GM21515 (cell line): Measurements from ENCODE around the gene DMXL1.
A peak's percentile ranks its signal among the peaks of the same experiment; 100 is the strongest.

Experiments used
- ATAC-seq: cut with Tn5 transposase; IDR thresholded peaks from one replicate; pipeline ENCODE4 v1.9.1; 2021; ENCODE audit not compliant: unreplicated experiment

DMXL1 gene

DNA sequence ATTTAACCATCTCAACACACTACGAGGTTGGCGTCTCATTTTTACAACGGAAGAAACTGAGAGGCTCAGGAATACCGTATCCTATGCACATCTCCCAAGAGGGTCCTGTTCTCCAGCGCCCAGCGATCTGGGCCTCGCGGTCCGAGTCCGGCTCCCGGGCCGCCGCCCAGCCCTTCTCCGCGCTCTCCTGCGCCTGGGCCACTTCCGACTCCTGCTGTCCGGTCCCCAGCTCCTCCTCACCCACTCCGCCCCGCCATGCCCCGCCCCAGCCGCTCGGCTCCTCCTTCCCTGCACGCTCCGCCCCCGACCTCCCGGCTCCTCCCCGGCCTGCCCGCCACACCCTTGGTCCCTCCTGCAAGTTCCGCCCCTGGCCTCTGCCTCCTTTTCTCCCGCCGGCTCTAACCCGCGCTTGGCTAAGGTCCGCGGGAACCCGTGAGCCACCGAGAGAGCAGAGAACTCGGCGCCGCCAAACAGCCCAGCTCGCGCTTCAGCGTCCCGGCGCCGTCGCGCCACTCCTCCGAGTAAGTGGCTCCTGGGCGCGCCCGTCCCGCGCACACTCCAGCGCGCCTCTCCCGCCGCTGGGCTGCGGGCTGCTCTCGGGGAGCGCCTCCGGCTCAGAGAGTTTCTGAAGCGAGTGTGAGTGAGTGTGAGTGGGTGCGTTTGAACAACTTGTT is 197.6 kb downstream of the DMXL1 start:
- peak; percentile 86 for ATAC-seq

- peak; percentile 11 for ATAC-seq
Observed at GRCh38 chr5:119269061-119269944, 198.4 kb downstream of the DMXL1 start.

GRCh38 chr5:119270121-119270565 is 199.3 kb downstream of the DMXL1 start:
- ATAC-seq: no peak

GRCh38 chr5:119270960-119271757 is 200.3 kb downstream of the DMXL1 start:
- ATAC-seq: no peak

DNA sequence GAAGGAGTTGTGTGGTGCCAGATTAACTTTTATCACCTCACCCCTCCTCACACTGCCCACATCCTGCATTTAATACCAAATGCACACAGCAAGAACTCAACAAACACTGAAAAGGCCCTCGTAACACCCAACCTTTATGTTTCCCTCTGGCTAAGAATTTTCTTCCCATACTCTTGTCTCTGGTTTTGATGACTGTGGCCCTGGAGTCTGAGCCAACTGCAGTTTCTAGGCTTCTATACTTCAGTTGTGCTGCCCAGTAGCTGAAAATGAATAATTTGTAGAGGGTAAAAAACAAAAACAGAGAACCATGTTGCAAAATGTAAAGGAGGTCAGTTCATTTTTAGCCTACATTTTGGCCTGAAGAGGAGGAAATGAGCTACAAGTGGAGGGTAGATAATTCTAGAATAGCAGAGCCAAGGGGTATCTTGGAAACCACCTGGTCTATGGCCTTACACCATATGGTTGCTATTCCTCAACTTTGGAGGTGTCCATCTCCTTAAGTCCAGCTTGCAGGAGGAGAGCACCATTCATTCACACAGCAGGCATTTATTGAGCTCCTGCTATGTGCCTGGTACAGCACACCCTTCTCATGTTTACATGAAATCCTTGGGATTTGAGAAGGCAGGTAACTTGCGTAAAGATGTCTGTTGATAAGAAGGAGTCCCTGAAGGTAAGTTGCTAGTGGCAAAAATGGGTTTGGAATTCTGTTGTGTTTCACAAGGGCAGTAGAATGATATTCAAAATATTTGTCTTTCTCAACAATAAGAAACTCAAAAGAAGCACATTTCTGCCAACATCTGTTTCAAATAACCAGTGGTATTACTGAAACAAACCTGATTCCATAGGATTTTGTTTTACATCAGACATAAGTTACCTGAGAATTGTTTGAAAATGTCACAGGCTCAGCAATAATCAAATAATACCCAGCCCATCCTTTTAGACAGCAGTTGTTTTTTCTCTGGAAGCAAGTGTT is 201.2 kb downstream of the DMXL1 start:
- no peak for ATAC-seq

DNA sequence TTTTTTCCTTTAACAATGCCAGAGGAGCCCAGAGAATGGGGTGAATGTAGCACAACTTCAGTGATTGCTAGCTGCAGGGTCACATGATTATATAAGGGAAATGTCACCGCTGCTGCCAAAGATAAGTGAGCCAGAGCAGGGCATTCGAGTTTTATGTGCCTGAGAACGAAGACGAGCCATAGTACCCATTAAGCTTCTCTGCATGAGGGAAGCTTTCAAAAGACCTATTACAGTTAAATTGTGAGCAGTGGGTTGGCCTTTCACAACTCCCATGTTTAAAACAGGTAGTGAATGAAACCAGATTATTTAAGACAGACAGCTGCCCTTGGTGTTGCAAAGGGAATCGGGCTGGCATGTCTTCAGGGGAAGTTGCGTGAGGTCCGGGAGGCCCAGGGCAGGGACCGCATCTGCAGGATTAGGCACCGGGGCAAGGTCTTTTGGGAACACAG is 202.5 kb downstream of the DMXL1 start:
- ATAC-seq: no peak

GRCh38 chr5:119274030-119274766 is 203.3 kb downstream of the DMXL1 start:
- ATAC-seq: no peak

GRCh38 chr5:119274767-119275130 is 203.9 kb downstream of the DMXL1 start:
- peak; percentile 45 for ATAC-seq

DNA sequence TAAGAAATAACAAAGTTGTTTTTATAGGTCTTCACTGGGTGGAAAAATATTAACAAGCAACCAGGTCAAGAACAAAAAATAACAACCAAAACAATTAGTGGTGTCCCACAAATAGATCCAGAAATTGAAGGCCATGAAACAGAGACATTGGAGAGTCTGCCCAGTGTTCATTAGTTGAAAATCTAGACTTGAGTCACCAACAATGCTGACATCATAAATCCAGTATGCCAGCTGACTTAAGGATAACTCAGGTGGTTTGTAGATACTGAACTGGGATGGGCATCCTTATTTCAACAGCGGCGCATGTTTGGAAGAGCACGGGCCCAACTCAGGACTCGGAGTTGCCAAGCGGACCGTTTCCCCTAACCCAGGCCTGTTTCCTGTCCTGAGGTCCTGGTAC is 204.3 kb downstream of the DMXL1 start:
- ATAC-seq: peak; percentile 1

GRCh38 chr5:119275601-119276173 is 204.8 kb downstream of the DMXL1 start:
- peak; percentile 68 for ATAC-seq

- no peak for ATAC-seq
Observed at GRCh38 chr5:119276978-119277377, 206.1 kb downstream of the DMXL1 start.

DNA sequence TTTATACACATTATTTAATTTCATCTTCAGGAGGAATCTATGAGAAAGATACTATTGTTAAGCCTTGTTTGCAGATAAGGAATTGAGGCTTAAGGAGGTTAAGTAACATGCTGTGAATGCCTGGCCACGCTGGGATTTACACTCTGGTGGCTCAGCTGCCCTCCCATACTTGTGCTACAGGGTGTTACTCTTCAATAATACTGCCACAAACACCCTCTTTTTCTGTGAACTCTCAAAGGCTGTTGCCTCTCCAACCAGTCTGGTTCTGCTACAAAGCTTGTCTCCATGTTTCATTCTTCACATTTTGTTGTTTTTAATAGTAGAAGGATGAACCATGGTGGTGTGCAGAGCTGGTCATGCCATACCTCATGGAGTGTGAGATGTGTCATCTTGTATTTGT is 208.2 kb downstream of the DMXL1 start:
- no peak for ATAC-seq

DNA sequence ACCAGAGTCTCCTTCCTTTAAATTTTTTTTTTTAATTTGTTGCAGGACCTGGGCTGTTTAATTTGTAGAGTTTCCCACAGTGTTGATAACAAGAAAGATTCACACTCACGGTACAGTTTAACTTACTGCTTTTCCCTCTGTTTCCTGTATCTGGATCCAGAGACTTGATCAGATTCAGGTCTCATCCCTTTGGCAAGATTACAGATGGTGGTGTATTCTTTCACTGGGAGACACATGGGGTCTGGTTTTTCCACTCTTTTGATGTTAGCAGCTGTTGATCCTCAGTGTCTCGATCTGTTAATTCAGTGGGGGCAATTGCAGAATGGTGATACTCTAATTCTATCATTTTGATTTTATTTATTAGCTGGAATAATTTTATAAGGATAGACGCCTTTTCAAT is 209.5 kb downstream of the DMXL1 start:
- no peak for ATAC-seq

DNA sequence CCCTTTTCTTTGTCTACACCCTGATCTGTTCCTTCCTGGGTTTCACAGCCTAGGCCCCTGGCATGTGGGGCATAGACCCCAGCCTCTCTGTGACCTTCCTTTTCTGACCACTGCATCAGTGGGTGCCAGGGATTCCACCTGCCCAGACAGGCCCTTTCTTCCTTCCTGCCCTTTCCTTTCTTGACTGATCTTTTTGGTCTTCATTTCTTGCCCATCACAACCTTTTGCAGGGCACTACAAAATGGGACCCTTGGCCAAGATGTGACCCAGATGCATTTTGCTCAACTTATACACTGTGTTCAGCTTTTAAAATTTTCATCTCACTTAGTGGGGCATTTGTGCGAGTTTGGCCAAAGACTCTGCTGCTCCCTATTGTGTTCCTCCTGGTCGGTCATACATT is 211.7 kb downstream of the DMXL1 start:
- no peak for ATAC-seq

DNA sequence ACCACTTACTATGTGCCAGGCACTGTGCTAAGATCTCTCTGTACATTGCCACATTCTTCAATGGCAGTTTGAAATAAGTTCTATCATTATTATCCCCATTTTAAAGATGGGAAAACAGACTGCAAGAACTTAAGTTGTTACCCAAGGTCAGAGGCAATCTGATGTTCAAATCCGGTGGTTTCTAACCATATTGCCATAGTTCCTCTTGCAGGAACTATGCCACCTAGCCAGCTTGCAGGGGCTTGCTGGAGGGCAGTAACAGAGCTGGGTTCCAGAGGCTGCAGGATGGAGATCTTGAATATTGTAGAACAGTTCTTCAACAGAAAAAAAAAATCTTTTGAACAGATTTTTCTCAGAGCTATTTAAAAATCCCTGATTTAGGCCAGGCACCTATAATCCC is 213.1 kb downstream of the DMXL1 start:
- ATAC-seq: no peak

DNA sequence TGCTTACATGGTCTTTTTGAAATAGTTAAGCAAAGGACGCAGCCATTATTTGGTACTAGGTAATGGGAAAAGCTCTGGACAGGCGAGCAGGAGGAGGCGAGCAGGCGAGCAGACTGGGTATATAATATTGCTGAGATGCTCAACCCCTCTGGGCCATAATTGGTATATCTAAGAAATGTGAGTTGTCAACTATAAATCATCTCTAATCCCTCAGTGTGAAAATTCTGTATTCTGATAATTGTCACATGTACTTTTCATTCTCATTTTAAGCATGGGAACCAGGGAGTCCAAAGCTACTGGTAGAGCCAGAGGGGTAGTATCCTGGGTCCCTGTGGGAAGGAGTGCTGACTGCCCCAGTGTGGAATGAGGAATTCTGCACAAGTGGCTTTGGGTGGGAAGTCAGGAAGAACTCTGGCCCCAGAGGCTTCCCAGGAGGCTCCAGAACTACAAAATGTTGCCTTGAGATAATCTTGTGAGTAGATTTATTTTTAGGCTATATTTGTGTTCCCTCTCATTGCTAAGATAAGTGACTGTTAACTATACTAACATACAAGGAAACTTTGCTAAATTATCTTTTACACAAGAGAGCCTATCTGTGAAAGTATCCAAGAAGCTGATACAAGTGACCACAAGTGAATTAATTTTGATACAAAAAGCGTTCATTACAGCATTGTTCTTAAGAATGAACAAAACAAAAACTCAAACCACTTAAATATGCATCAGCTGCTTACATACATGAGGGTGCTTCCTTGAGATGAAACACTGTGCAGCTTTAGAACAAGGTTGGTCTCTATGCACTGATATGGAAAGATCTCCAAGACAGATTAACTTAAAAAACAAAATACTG is 214.4 kb downstream of the DMXL1 start:
- ATAC-seq: no peak

GRCh38 chr5:119286511-119287488 is 215.9 kb downstream of the DMXL1 start:
- ATAC-seq: no peak
